ES-I3 (cell line): ENCODE results near the gene CDC14B.
"Not testable (repeated sequence)": the region's sequence is repeated elsewhere in the genome, so short reads cannot be mapped to it uniquely, and the experiment has no call there.

Experiments used
- H3K36me3 ChIP-seq: 2 replicates; pipeline ENCODE4 v1.6.1; 2013; ENCODE audit warnings: mild to moderate bottlenecking, low read length, control low read depth, moderate library complexity; ENCODE audit not compliant: insufficient read depth
- H3K4me1 ChIP-seq: 2 replicates; pipeline ENCODE4 v1.6.1; 2013; ENCODE audit warnings: mild to moderate bottlenecking, control low read depth, low read length; ENCODE audit not compliant: insufficient read depth
- H3K9ac ChIP-seq: 2 replicates; pipeline ENCODE4 v1.6.1; 2013; ENCODE audit warnings: low read depth, mild to moderate bottlenecking, low read length, moderate library complexity
- H3K9me3 ChIP-seq: 2 replicates; pipeline ENCODE4 v1.6.1; 2013; ENCODE audit warnings: mild to moderate bottlenecking, low read length, moderate library complexity; ENCODE audit not compliant: control insufficient read depth, insufficient read depth

Gene CDC14B

GRCh38 chr9:96616817-96617438 is 2.7 kb downstream of the CDC14B start:
- Histone ChIP-seq H3K4me1 (peaks cover 21% of the 10 kb centered on the region), H3K9me3 (no peaks in the 10 kb centered on the region), H3K36me3 (no peaks in the 10 kb centered on the region), H3K9ac (no peak overlapping the region)

GRCh38 chr9:96615411-96615810 is 4.2 kb downstream of the CDC14B start:
- H3K4me1 ChIP-seq, result peaks cover 23% of the 10 kb centered on the region
- H3K9ac ChIP-seq, result no peak overlapping the region
- H3K36me3 ChIP-seq, result no peaks in the 10 kb centered on the region
- no peaks in the 10 kb centered on the region for H3K9me3 ChIP-seq

DNA sequence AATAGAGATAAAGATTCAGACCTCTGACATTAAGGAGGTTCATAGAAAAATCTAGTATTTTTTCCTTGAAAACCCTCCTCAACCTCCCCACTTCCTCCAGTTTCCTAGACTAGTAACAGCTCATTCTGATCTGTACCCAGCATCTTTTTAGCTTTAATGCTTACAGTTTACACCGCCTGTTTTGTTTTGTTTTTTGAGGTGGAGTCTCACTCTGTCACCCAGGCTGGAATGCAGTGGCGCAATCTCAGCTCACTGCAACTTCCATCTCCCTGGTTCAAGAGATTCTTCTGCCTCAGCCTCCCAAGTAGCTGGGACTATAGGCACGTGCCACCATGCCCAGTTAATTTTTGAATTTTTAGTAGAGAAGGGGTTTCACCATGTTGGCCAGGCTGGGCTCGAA is 5.0 kb downstream of the CDC14B start:
- not testable (repeated sequence) for H3K9ac ChIP-seq, H3K36me3 ChIP-seq
- H3K4me1 ChIP-seq, result peaks cover 23% of the 10 kb centered on the region

DNA sequence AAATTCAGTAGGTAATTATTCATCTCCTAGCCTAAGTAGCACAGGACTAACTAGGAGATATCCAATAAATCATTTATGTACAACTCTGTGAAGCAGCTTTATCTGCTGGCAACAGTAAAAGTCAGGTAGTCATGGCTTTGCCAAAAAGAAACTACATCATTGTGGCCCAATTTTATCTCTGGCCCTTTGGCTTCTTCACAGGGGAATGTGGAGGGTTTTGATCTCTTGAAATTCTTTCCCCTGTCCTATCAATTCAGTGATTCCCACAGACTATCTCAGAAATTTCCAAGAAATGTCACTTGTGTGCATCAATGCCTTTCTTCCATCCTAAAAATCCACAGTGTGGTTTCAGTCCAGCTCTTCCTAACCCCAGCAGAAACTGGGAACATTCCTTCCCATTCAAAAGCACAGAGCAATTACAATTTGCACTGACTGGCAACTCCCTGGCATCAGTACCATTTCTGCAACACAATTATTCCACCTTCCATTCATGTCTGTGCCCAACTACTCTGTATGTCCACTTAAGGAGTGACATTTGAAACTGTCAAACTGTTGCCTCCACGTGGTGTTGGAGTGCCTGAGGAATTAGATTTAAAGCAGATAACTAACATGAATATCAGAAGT is 6.6 kb downstream of the CDC14B start:
- peaks cover 20% of the 10 kb centered on the region for H3K4me1 ChIP-seq
- no peaks in the 10 kb centered on the region for H3K36me3 ChIP-seq
- no peaks in the 10 kb centered on the region for H3K9me3 ChIP-seq
- no peak overlapping the region for H3K9ac ChIP-seq

More for the DNA sequence above, 5.0 kb downstream of the CDC14B start:
- H3K9me3 ChIP-seq, result not testable (repeated sequence)

- H3K4me1 ChIP-seq, result peaks cover 19% of the 10 kb centered on the region
These were observed 7.3 kb downstream of the CDC14B start for GRCh38 chr9:96612105-96612965.

DNA sequence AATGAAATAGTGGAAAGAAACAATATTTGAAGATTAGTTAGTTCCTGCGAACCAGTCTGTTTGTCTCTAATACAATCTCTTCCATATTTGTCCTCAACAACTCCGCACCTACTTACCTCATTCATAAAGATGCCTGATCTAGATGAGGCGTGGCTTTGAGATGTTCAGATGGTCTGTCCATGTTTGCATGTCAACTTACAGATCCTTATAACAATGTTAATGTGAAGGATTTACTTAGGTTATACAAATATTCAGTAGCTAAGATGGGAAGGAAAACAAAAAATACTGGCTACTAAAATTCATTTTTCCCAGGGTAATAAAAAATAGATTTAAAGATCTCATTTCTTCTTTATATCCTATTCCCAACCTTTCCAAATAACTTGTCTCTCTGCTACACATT is 8.3 kb downstream of the CDC14B start:
- H3K9ac ChIP-seq, result no peak overlapping the region
- H3K9me3 ChIP-seq, result no peaks in the 10 kb centered on the region
- peaks cover 19% of the 10 kb centered on the region for H3K4me1 ChIP-seq
- H3K36me3 ChIP-seq, result no peaks in the 10 kb centered on the region

More at GRCh38 chr9:96612105-96612965, 7.3 kb downstream of the CDC14B start:
- no peaks in the 10 kb centered on the region for H3K9me3 ChIP-seq
- H3K9ac ChIP-seq, result no peak overlapping the region
- H3K36me3 ChIP-seq, result no peaks in the 10 kb centered on the region

DNA sequence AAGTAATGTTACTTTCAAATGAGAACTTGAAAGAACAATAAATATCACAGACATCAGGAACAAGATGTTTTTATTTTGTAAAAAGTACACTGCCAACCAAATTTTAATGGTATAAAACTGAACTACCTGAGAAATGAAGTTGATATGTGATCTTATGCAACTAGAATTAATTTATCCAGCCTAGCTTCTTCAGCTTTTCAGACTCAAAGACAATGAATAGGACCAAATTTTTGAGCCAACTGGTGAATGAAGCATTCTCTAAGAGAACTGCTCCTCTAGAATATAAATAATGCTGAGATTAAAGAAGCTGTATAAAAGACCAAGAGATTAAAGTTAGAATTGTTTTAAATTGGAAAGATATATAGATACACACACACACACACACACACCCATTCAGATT is 9.9 kb downstream of the CDC14B start:
- no peaks in the 10 kb centered on the region for H3K36me3 ChIP-seq
- peaks cover 24% of the 10 kb centered on the region for H3K4me1 ChIP-seq
- no peaks in the 10 kb centered on the region for H3K9me3 ChIP-seq
- no peak overlapping the region for H3K9ac ChIP-seq

GRCh38 chr9:96607971-96608370 is 11.7 kb downstream of the CDC14B start:
- H3K9me3 ChIP-seq, result no peaks in the 10 kb centered on the region
- no peaks in the 10 kb centered on the region for H3K36me3 ChIP-seq
- peaks cover 18% of the 10 kb centered on the region for H3K4me1 ChIP-seq
- H3K9ac ChIP-seq, result no peak overlapping the region

DNA sequence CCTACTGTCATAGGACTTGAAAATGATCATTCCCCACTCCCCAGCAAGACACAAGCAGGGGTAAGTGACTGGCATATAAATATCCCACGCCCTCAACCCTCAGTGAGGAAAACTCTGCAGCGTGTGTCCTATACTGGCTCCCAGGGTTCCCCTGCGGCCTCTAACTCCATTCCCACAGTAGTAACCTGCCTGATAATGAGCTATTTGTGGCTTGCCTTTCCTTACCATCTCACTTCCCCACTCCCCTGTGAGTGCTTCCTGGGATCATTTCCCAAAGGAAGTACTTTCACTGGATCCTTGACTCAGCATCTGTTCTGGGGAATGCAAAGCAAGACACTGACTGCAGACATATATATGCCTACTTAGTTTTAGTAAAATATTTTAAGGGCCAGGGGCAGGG is 14.3 kb downstream of the CDC14B start:
- Histone ChIP-seq H3K9me3 (no peaks in the 10 kb centered on the region), H3K9ac (no peak overlapping the region), H3K36me3 (no peaks in the 10 kb centered on the region), H3K4me1 (peaks cover 5% of the 10 kb centered on the region; the same call in 1 of the 2 replicates)

DNA sequence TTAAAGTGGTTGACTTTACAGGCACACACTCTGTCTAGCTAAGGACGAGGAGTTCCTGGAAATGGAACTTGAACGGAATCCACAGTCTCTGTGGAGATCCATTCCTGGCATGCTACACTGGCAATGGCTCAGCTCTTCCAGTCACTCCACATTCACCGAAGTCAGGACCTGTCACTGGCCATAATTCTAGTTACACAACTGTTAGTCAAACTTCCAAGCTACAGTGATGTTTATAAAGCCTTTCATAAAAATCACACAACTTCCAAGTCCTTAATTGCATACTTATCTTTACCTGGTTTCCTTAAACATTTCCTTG is 15.7 kb downstream of the CDC14B start:
- Histone ChIP-seq H3K9ac (no peak overlapping the region), H3K36me3 (no peaks in the 10 kb centered on the region), H3K4me1 (peaks cover 5% of the 10 kb centered on the region; the same call in 1 of the 2 replicates)

GRCh38 chr9:96603305-96604003 is 16.2 kb downstream of the CDC14B start:
- Histone ChIP-seq H3K36me3 (no peaks in the 10 kb centered on the region), H3K9me3 (no peaks in the 10 kb centered on the region), H3K4me1 (peaks cover 5% of the 10 kb centered on the region; the same call in 1 of the 2 replicates), H3K9ac (no peak overlapping the region)

More for the DNA sequence above, 15.7 kb downstream of the CDC14B start:
- H3K9me3 ChIP-seq, result no peaks in the 10 kb centered on the region

DNA sequence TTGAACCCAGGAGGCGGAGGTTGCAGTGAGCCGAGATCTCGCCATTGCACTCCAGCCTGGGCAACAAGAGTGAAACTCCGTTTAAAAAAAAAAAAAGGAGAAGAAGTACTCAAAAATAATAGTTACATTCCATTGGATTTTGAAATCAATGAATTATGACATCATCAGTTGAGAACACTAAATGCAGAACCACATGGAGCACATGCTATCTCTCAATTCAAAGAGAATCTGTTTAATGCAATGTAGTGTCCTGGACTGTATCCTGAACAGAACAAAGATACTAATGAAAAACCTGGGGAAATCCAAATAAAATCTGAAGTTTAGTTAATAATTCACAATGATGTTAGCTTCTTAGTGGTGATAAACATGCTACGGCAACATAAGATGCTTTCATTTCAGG is 20.3 kb downstream of the CDC14B start:
- H3K9me3 ChIP-seq, result no peaks in the 10 kb centered on the region
- H3K36me3 ChIP-seq, result no peaks in the 10 kb centered on the region
- H3K4me1 ChIP-seq, result no peaks in the 10 kb centered on the region
- H3K9ac ChIP-seq, result no peak overlapping the region

DNA sequence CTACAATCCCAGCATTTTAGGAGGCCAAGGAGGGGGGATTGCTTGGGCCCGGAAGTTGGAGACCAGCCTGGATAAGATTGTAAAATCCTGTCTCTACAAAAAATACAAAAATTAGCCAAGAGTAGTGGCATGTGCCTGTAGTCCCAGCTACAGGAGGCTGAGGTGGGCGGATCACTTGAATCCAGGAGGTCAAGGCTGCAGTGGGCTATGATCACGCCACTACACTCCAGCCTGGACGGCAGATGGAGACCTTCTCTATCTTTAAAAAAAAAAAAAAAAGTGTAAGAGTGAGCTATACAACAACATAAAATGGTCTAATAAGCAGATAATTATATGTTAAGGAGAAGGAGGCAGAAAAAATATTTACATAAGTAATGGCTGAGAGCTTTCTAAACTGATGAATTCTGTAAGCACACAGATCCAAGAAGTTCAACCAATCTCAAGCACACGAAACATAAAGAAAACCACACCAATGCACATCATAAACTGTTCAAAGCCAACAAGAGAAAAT is 23.0 kb downstream of the CDC14B start:
- Histone ChIP-seq H3K9ac (no peak overlapping the region), H3K9me3 (no peaks in the 10 kb centered on the region), H3K4me1 (no peaks in the 10 kb centered on the region), H3K36me3 (no peaks in the 10 kb centered on the region)
